GM21723 (cell line): ENCODE data around the gene HOXD10.

Experiments used
- ATAC-seq: cut with Tn5 transposase; IDR thresholded peaks from one replicate; pipeline ENCODE4 v1.9.1; 2021; ENCODE audit warnings: mild to moderate bottlenecking, moderate library complexity; ENCODE audit not compliant: unreplicated experiment

Gene HOXD10

GRCh38 chr2:176082525-176082823, 34.1 kb upstream of the HOXD10 start:
- ATAC-seq = no peak

DNA sequence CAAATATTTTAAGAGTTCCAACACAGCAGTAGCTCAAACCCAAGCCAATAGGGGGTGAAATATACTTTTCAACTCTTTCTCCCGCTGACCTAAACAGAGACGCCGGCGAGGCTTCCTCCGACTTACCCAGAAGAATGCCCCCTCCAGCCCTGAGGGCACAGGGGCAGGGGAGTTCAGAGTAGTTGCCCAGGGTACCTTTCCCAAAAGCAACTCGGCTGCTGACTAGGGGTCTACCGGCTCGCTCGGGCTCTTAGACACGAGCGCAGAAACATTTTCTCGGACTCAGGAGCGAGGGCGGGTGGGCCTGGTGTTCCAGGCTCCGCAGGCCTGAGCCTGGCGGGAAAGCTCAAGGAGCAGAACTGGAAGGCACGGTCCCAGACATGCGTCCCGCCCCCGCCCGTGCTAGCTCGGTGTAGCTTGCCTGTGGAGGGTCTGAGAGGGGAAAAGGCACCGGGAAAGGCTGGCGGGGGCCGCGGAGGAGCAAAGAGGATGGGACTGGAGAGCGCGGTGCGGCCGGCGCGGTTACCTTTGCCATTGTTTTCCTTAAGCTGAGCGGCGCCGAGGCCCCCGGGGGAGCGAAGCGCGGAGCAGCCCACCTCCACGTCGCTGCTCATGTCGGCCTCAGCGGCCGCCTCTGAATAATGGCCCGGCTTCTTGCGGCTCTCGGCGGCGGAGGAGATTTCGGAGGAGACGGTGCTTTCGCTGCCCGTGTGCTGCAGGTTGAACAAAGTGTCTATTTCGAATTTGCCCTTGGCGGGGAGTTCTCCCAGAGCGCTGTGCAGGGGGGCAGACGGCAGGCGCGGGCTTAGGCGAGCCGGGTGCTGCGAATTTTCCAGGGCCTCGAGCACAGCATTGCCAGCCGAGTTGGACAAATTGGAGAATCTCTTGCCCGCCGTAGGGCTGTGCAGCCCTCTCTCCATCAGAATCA, 33.5 kb upstream of the HOXD10 start:
- ATAC-seq = no peak

DNA sequence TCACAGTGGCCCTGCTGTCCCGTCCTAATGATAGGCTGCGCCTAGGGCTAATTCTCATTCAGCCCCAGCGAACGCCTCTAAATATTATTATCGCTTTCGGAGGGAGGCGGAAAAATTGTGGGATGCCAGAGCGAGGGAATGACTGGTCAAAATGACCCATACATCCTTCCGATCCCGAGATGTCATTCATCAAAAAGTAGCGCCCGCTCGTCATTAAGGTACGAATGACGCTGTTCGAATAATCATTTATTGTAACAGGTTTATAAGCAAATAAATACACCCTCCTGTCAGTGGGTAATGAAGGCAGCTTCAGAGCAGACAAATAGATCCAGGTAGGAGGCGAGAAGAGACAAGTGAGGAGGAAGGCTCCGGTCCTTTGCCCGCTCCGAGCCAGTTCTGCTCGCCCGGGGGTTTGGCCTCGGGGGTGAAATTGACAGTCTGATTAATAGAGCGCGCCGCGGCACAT, 32.7 kb upstream of the HOXD10 start, which contains the start of gene EVX2:
EVX2 (minus strand) TSS at position 167 of the 466 bp plus-strand sequence. CDS start 186 bp downstream, outside the sequence.
- no peak for ATAC-seq

- ATAC-seq = no peak
Observed at GRCh38 chr2:176084611-176085119, 31.9 kb upstream of the HOXD10 start.

DNA sequence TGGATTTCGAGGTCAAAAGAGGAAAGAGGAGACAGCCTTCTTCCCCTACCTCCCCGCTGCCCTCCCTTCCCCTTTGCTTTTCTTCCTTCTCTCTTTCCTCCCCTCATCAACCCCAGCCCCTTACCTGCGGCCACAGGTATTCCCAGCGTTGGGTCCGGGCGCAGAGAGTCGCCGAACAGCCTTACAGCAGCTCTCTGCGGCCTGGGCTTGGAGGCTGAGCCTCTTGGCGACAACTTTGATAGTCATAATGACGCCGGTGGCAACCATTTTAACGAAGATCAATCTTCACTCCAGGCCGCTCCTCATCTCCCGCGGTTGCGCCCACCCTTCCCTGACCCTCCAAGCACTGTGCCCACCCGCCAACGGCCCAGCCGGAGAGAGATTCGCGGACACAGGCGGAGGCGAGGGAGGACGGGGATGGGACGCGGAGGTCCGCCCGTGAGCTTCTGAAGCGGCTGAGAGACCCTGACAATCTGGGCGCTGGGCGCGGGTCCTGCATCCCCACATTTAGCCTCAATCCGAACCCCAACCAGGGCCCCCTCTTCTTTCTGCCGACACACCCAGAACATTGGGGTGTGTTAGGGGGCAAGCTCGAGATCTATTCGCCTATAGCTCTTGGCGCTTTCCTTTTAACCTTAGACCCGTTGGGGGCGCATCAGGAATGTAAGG, 31.3 kb upstream of the HOXD10 start:
- ATAC-seq = no peak

- ATAC-seq = no peak
Observed at GRCh38 chr2:176085861-176086771, 30.5 kb upstream of the HOXD10 start.

DNA sequence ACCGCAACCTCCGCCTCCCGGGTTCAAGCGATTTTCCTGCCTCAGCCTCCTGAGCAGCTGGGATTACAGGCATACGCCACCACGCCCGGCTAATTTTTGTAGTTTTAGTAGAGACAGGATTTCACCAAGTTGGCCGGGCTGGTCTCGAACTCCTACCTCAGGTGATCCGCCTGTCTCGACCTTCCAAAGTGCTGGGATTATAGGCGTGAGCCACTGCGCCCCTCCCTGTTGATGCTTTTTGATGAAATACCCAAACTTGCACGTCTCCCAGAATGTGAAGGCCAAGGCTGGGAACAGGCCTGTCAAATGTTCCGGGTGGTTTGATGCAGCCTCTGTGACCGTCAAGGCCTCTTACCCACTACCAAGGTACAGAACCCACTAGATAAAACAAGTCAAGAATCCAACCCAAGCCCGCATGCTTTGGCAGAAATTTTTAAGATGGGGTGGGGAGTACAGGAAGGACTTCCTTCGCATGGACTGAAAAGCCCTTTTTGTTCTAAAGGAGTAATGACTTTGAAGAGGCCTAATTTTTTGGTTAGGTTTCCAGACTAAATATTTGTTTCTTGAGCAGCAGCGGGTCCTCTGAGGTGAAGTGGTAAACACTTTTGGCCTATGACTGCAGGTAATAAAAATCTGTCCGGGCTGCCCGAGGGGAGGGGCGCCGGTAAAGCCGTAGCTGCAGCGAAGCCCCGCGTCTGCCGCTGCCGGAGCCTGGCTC, 29.1 kb upstream of the HOXD10 start:
- ATAC-seq = no peak

- no peak for ATAC-seq
Observed at GRCh38 chr2:176088048-176088936, 28.3 kb upstream of the HOXD10 start.

- no peak for ATAC-seq
Observed at GRCh38 chr2:176088937-176089842, 27.4 kb upstream of the HOXD10 start.

DNA sequence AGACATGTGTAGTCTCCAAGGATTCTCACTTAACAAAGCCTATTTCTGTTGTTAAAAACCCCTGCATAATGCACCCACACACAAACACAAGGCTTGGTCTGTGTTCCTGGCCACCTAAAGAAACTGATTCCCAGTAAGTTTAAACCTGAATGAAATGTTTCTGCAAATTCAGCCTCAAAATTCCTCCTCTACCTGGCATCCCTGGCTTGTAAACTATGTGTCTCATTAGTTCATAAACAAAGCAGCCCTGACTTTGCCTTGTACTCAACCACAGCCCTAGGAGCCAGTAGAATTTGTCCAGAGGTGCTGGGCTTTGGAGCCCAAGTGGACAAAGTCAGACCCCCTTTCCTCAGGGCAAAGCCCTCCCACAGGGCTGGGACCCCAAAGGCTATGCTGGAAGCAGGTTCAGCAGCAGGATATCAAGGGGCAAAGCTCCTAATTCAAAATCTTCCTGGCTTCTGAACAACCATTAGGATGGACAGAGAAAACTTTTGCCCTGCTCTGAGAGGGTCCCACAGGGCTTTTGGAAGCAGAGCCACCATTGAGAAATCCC, 26.7 kb upstream of the HOXD10 start:
- no peak for ATAC-seq

- no peak for ATAC-seq
Observed at GRCh38 chr2:176090862-176091261, 25.7 kb upstream of the HOXD10 start.

DNA sequence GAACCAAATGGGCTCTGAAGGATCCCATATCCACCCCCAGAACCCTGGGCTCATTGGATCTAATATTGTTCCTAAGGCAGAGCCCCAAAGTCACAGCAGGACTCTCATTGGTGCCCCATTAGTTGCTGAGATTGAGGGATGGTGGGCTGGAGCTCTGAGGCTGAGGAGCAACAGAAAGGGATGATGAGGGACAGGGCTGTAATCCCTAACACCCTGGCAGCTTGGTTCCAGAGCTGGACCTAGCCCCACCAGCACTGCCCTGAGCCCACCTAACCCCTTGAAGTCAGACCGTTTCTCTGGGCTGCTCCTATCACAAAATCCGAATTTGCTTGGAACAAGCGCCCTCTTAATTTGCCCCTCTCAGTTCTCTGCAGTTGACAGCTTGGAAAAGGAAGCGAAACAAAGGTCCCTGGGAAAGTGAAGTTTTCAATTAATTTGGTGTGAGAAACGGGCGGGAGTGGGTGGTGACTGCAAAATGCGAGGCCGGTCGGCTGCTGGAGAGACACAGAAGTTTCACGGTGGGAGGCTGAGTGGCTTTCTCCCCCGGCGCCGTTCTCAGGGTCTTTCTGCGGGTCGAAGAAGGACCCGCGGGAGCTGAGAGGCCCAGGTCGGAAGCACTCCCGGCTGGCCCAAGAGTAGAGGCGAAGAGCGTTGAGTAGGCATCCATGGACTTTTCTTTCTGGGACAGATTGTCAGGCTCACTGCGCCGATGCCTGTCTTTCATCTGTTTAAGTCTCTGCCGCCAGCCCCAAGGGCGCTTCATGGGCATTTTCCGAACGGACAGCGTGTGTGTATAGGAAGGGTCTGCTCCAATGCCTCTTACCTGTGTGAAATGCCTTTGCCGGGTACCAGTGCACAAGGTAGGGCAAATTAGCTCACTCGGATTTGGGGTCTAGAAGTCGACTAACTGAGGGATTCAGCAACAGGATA, 25.0 kb upstream of the HOXD10 start:
- ATAC-seq = no peak

DNA sequence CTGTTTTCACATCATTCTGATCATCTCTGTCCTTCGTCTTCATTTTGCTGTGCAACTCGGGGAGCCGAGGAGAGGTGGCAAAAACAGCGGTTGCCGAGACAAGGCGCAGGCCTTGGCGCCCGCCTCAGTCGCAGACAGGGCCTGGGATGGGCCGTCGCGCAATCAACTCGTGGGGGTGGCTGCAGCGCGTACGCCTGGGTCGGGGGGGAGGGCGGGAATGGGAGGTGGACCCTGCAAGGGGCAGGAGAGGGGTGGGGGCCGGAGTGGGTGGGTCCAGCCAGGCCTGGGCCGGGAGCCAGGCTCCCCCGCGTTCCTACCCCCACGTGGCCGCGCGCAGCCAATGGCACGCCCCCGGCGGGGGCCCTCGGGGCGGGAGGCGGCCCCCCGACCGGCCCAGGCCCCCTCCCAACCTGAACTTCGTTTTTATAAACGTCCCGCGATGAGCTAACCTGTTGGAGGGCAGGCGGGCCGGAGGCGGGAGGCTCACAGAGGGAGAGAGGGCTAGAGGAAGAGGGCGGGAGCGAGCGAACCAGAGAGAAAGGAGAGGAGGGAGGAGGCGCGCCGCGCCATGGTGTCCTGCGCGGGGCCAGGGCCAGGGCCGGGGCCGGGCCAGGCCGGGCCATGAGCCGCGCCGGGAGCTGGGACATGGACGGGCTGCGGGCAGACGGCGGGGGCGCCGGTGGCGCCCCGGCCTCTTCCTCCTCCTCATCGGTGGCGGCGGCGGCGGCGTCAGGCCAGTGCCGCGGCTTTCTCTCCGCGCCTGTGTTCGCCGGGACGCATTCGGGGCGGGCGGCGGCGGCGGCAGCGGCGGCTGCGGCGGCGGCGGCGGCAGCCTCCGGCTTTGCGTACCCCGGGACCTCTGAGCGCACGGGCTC, 24.1 kb upstream of the HOXD10 start, which contains the start of gene HOXD13:
HOXD13 (plus strand) TSS at position 452 of the 875 bp plus-strand sequence; CDS start at position 622, 170 bp downstream.
- no peak for ATAC-seq

DNA sequence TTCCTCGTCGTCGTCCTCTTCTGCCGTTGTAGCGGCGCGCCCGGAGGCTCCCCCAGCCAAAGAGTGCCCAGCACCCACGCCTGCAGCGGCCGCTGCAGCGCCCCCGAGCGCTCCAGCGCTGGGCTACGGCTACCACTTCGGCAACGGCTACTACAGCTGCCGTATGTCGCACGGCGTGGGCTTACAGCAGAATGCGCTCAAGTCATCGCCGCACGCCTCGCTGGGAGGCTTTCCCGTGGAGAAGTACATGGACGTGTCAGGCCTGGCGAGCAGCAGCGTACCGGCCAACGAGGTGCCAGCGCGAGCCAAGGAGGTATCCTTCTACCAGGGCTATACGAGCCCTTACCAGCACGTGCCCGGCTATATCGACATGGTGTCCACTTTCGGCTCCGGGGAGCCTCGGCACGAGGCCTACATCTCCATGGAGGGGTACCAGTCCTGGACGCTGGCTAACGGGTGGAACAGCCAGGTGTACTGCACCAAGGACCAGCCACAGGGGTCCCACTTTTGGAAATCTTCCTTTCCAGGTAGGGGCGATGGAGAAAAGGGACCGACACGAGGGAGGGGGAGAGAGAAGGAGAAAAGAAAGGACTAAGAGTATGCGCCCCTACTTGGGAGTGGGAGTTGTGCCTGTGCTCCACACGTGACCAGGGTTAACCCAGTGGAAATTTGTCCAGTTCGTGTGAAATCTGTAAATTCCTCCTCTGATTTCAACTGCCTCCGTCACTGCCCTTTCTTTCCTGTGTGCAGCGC, 23.3 kb upstream of the HOXD10 start:
- no peak for ATAC-seq

GRCh38 chr2:176093898-176094249, 22.7 kb upstream of the HOXD10 start:
- ATAC-seq = no peak
